ES-I3 (cell line): ENCODE results near the gene PRRG3.
"Not testable (repeated sequence)": the region's sequence is repeated elsewhere in the genome, so short reads cannot be mapped to it uniquely, and the experiment has no call there.

ENCODE experiments used
- H3K36me3 ChIP-seq: 2 replicates; pipeline ENCODE4 v1.6.1; 2013; ENCODE audit warnings: mild to moderate bottlenecking, low read length, control low read depth, moderate library complexity; ENCODE audit not compliant: insufficient read depth
- H3K4me1 ChIP-seq: 2 replicates; pipeline ENCODE4 v1.6.1; 2013; ENCODE audit warnings: mild to moderate bottlenecking, control low read depth, low read length; ENCODE audit not compliant: insufficient read depth
- H3K9ac ChIP-seq: 2 replicates; pipeline ENCODE4 v1.6.1; 2013; ENCODE audit warnings: low read depth, mild to moderate bottlenecking, low read length, moderate library complexity
- H3K9me3 ChIP-seq: 2 replicates; pipeline ENCODE4 v1.6.1; 2013; ENCODE audit warnings: mild to moderate bottlenecking, low read length, moderate library complexity; ENCODE audit not compliant: control insufficient read depth, insufficient read depth

Gene PRRG3

GRCh38 chrX:151694661-151695582 lies at the start of gene PRRG3:
PRRG3 (plus strand) TSS chrX:151695458; CDS start chrX:151698815, 3,357 bp downstream.
- H3K9me3 ChIP-seq = no peaks in the 10 kb centered on the region
- no peaks in the 10 kb centered on the region; the same call in 1 of the 2 replicates for H3K36me3 ChIP-seq
- H3K4me1 ChIP-seq = no peaks in the 10 kb centered on the region
- peak within 1 kb of the TSS; percentile 58 for H3K9ac ChIP-seq

DNA sequence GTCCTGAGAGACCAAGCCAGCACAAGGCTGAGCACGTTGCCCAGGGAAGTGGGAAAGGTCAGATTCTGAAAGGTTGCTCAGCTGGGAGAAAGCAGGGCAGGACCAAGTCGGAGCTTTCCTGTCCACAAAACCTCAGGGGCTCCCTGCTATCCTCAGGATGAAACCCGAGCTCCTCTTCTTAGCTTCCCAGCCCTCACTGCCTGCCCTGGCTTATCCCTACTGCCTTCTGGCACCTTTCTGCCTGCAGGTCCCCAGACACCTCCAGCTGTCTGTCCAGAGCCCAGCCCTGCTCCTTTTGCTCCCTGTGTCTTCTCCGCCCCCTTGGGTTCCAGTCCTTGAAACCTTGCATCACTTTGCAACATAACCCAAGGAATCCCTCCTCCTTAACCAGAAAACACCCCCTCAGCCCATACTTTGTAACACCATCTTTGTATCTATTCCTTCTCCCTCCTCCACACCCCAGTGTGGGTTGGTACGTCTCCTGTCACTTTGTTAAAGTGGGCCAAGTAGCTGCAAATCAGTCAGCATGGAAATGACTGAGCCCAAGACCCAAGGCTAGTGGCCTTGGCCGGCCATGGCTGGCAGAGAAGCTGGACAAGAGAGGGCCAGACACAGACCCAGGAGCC lies 20.0 kb upstream of the PRRG3 start:
- H3K9me3 ChIP-seq = no peaks in the 10 kb centered on the region

DNA sequence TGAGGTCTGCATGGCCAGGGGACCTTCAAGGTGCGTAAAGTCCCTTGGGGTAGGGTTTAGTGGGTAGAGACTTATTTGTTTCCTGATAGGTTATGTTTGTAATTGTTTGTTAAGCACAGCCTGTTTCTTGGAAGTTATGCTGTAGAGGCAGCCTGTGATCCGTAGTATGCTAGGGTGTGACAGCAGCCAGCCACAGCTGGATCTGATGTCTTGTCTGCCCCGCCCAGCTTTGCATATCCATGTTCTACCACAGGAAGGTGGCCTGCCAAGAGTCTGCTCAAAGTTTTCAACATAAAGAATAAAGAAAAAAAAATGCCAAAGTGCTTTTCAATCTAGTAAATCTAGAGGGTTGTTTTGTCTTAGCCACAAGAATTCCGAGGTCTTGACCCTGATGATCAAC lies 19.1 kb upstream of the PRRG3 start:
- H3K9ac ChIP-seq = no peak overlapping the region
- no peaks in the 10 kb centered on the region for H3K9me3 ChIP-seq
- H3K36me3 ChIP-seq = no peaks in the 10 kb centered on the region
- no peaks in the 10 kb centered on the region for H3K4me1 ChIP-seq

More for the DNA sequence above, 20.0 kb upstream of the PRRG3 start:
- Histone ChIP-seq H3K4me1 (no peaks in the 10 kb centered on the region), H3K36me3 (no peaks in the 10 kb centered on the region), H3K9ac (no peak overlapping the region)

DNA sequence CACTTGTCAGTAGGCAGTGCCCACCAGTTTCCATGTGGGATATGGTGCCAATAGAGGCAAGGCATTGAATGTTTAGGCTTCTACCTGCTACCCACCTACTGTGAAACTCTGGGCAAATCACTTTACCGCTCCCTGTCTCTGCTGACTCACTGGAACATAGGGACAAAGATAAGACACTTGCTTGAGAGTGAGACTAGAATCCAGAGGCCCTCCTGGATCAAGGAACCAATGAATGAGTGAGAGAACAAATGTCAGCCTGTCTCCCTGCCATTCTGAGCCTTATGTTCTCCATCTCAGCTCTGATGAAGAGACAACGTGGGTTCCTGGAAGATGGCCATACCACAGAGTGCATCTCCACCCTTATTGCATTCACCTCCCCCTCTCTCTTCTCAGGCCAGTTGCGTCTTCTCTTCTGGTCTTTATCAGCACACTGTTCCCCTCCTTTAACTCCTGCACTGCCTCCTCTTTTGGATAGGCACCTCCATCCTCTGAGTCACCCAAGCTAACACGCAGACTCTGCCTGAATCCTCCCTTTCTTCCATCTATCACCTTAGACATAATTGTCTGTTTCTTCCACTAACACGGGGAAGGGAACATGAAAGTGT lies 15.4 kb upstream of the PRRG3 start:
- Histone ChIP-seq H3K4me1 (no peaks in the 10 kb centered on the region), H3K9me3 (no peaks in the 10 kb centered on the region), H3K9ac (no peak overlapping the region)

DNA sequence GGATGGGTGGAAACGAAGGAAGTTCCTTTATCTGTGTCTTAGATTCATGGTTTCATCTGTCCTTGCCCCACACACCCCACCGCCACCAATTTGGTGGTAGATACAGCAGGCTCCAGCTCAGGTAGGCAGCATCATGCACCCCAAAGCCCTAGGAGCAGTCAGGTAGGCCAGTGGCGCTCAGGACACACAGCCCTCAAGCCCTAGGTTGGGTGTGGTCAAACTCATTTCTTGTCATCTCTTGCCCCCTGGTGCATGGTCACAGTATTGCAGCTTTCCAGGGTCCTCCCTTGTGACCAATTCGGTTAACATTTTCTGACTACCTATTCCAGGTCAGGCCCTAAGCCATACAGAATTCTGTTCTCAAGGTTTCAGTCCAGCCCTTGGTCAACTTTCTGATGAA lies 14.5 kb upstream of the PRRG3 start:
- Histone ChIP-seq H3K9ac (no peak overlapping the region), H3K4me1 (no peaks in the 10 kb centered on the region), H3K9me3 (no peaks in the 10 kb centered on the region), H3K36me3 (no peaks in the 10 kb centered on the region)

More for the DNA sequence above, 15.4 kb upstream of the PRRG3 start:
- H3K36me3 ChIP-seq = no peaks in the 10 kb centered on the region

DNA sequence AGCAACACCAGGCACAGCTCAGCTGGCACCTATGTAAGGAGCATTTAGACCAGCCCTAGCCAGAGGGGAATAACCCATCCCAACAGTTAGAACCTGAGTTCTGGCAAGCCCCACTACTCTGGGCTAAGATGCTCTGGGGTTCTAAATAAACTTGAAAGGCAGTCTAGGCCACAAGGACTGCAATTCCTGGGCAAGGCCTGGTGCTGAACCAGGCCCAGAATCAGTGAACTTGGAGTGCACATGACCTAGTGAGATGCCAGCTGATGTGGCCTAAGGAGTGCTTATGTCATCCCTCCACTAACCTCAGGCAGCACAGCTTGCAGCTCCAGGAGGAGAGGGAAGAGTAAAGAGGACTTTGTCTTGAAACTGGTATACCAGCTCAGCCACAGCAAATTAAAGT lies 7.6 kb upstream of the PRRG3 start:
- H3K36me3 ChIP-seq = no peaks in the 10 kb centered on the region
- no peaks in the 10 kb centered on the region for H3K9me3 ChIP-seq
- H3K9ac ChIP-seq = no peak overlapping the region
- no peaks in the 10 kb centered on the region for H3K4me1 ChIP-seq

- no peaks in the 10 kb centered on the region for H3K9me3 ChIP-seq
- no peaks in the 10 kb centered on the region for H3K4me1 ChIP-seq
- H3K36me3 ChIP-seq = no peaks in the 10 kb centered on the region
- H3K9ac ChIP-seq = no peak overlapping the region
These were observed 6.6 kb upstream of the PRRG3 start for GRCh38 chrX:151688695-151689094.

DNA sequence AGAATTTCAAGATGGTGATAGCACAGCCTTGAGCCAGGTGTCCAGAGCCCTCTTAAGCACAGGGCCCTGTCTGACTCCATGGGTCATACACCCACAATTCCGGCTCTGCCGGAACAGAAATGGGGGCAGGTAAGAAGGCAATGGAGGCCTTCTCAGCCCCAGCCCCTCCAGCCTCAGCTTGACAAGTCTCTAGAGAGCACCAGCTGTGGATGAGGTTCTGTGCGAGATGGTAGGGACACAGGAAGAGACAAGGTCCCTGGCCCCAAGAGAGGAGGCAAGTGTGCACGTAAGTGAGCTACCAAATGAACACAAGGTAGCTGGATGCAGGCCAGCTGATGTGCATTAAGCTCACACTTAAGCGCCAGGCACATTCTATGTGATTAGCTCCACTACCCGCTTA lies 2.4 kb upstream of the PRRG3 start:
- no peaks in the 10 kb centered on the region for H3K4me1 ChIP-seq
- H3K9ac ChIP-seq = no peak overlapping the region
- H3K36me3 ChIP-seq = no peaks in the 10 kb centered on the region
- no peaks in the 10 kb centered on the region for H3K9me3 ChIP-seq

DNA sequence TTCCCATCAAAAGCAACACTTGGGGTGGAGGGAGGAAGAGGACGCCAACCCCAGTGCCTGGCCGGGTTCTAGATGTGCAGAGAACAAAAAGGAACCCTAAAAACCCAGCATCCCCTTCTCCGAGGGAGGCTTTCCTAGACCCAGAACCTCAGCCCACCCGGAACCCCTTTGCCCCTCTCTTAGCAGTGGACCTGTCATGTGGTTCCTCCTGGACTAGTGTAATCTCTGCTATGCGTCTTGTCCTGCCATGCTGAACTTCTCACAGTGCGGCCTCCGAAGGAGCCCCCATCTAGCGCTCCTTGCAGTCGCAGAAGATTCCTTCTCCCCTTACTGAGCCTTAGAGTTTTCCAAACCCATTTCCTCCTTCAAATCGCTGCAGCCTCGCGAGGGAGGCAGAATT lies 1.1 kb upstream of the PRRG3 start:
- H3K9me3 ChIP-seq = no peaks in the 10 kb centered on the region
- no peaks in the 10 kb centered on the region for H3K4me1 ChIP-seq
- H3K36me3 ChIP-seq = no peaks in the 10 kb centered on the region; the same call in 1 of the 2 replicates
- H3K9ac ChIP-seq = peak overlapping the region; percentile 44; the same call in 1 of the 2 replicates

- no peaks in the 10 kb centered on the region; the same call in 1 of the 2 replicates for H3K36me3 ChIP-seq
- peak overlapping the region; percentile 58 for H3K9ac ChIP-seq
- H3K9me3 ChIP-seq = no peaks in the 10 kb centered on the region
- no peaks in the 10 kb centered on the region for H3K4me1 ChIP-seq
These were observed 504 bp downstream of the PRRG3 start for GRCh38 chrX:151695583-151696340.

DNA sequence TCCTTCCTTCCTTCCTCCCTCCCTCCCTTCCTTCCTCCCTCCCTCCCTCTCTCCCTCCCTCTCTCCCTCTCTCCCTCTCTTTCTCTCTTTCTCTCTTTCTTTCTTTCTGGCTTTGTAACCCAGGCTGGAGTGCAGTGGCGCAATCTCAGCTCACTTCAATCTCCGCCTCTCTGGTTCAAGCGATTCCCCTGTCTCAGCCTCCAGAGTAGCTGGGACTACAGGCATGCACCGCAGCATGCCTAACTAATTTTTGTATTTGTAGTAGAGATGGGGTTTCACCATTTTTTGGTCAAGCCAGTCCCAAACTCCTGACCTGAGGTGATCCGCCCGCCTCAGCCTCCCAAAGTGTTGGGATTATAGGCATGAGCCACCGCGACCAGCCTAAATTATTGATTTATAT lies 1.8 kb downstream of the PRRG3 start:
- not testable (repeated sequence) for H3K36me3 ChIP-seq, H3K9ac ChIP-seq, H3K4me1 ChIP-seq, H3K9me3 ChIP-seq

GRCh38 chrX:151697522-151697921 lies 2.3 kb downstream of the PRRG3 start:
- no peaks in the 10 kb centered on the region for H3K9me3 ChIP-seq
- no peaks in the 10 kb centered on the region for H3K4me1 ChIP-seq
- H3K36me3 ChIP-seq = no peaks in the 10 kb centered on the region; the same call in 1 of the 2 replicates
- H3K9ac ChIP-seq = no peak overlapping the region

- H3K9ac ChIP-seq = no peak overlapping the region
- no peaks in the 10 kb centered on the region for H3K4me1 ChIP-seq
- no peaks in the 10 kb centered on the region; the same call in 1 of the 2 replicates for H3K36me3 ChIP-seq
- no peaks in the 10 kb centered on the region for H3K9me3 ChIP-seq
These were observed 3.2 kb downstream of the PRRG3 start for GRCh38 chrX:151698485-151698884.

DNA sequence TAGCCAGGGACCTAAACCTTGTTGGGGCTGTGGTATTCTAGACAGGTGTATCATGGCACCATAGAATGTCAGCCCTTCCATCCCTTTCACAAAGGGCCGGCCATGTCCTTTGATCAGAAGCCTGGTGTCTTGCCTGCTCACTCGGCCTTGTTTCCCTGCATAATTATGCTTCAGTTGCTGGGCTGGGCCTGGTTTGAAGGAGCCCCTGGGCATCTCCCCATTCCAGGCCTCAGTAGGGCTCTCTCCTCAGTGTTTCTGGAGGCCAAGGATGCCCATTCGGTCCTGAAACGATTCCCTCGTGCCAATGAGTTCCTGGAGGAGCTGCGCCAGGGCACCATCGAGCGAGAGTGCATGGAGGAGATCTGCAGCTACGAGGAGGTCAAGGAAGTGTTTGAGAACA lies 4.5 kb downstream of the PRRG3 start:
- H3K9ac ChIP-seq = no peak overlapping the region
- no peaks in the 10 kb centered on the region; the same call in 1 of the 2 replicates for H3K36me3 ChIP-seq
- H3K4me1 ChIP-seq = no peaks in the 10 kb centered on the region
- no peaks in the 10 kb centered on the region for H3K9me3 ChIP-seq
